A549 treated with dexamethasone at 1 μM for 4 hours (cell line): ENCODE results near the gene UAP1. TPM values are rescaled to one million over a fixed set of nuclear protein-coding genes. Genes with fewer than 3 reads are reported as not detected.

Experiments used
- total RNA-seq: library from RNA; stranded (reverse); fragments of 200-300 nt; extraction: Qiagen RNA extraction; gene quantifications from 5 replicates; pipeline ENCODE4 v1.2.3, GENCODE V29; 2022

The UAP1 gene
- total RNA-seq = 29.6 to 43.9 TPM (median 34.2 TPM) in 5 replicates

GRCh38 chr1:162561616-162562469 is at the start of gene UAP1:
TSS of gene UAP1 (plus strand) at chr1:162561722. CDS start at chr1:162566069, 4,347 bp downstream.

DNA sequence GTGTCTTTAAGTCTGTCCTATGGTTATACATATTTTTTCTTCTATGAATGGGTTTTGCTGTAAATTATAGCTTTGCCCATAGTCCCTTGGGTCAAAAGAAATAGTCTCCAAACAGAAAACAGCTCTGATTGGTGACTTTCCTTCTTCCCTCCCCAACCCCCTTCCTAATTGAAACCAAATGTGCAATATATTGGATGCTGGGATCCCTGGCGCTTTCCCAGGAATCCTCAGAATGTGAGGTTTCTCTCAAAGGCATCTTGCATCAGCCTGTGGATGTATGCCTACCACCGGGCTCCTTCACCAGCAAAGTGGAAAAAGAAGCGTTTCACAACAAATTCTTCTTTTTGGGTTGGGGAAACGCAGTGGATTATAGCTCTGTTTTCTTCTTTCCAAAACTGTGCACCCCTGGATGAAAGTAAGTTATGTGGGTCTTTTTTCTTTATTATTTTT is 70.7 kb downstream of the UAP1 start, which contains the start of gene DDR2:
Gene DDR2 (plus strand): TSS at position 248 of the 450 bp plus-strand sequence. CDS start 86,600 bp downstream, outside the sequence.

Other genes with a start within 250 kb of the UAP1 start
- not detected in 5 replicates for gene SPATA46, start 184.9 kb upstream of the UAP1 start, total RNA-seq
- 0.64 to 0.92 TPM (median 0.76 TPM) in 5 replicates for gene C1orf226, start 180.0 kb upstream of the UAP1 start, total RNA-seq
- gene SH2D1B, start 149.6 kb upstream of the UAP1 start, total RNA-seq = 0.11 to 0.36 TPM (median 0.21 TPM) in 5 replicates
- 16.0 to 27.1 TPM (median 21.3 TPM) in 5 replicates for gene UHMK1, start 63.9 kb upstream of the UAP1 start, total RNA-seq
- 0.32 to 0.80 TPM (median 0.51 TPM) in 5 replicates for gene DDR2, start 70.7 kb downstream of the UAP1 start, total RNA-seq
- 7.1 to 8.3 TPM (median 7.6 TPM) in 5 replicates for gene HSD17B7, start 229.0 kb downstream of the UAP1 start, total RNA-seq